ENCODE results near the gene RPS6KA3.

RPS6KA3 gene

DNA sequence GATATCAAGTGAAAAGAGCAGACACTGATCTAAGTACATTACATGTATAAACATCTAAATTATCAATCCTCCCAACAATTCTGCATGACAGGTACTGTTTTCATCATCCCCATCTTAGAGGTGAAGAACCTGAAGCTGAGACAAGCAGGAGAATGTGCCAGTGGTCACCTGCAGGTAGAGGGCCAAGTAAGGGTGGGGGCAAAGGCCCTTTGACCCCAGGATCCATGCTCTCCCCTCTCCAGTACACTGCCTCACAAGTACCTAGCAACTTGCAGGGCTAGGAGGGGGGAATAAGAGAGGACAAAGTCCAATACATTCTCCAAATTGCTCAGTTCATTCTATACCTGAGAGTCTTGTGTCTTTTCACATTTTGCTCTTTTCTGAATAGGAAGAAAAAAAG is 141.7 kb downstream of the RPS6KA3 start:
- no peak overlapping the region for H3K4me3 Mint-ChIP-seq

DNA sequence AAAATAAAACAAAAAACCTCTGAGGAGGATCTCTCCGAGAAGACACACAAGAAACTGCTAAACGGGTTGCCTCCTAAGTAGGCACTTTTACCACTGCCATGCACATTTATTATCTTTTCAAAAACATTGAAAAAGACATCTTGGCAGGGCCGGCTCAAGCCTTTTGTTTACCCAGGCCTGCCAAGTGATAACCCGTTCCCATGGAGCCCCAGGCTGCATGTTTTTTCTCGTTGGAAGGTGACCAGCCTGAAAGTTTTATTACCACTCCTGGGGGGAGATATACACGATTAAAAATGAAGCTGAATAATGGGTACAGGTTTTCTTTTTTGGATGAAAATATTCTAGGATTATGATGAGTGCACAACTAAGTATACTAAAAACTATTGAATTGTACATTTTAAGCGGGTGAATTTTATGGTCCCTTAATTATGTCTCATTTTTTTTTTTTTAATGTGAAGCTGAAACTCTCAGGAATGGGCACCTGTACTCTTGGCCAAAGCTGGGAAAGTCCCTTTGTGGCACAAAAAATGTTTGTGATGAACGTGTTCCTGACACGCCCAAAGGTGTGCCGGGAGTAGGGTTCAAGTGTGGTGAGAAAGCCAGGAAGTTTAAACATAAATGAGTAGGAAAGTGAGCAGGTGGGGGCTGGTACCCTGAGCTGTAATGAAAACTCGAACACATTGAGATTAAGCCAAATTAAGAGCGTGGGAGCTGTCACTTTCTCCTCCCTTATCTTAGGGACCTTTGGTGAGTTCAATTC is 148.5 kb downstream of the RPS6KA3 start:
- peaks cover 26% of the 10 kb centered on the region for H3K27me3 Mint-ChIP-seq
- H3K27ac Mint-ChIP-seq, result no peak overlapping the region
- H3K4me1 Mint-ChIP-seq, result no peaks in the 10 kb centered on the region
- H3K9me3 Mint-ChIP-seq, result no peaks in the 10 kb centered on the region
- no peak overlapping the region for H3K4me3 Mint-ChIP-seq
- no peaks in the 10 kb centered on the region for H3K36me3 Mint-ChIP-seq
- ATAC-seq, result no peak

More for the DNA sequence above, 141.7 kb downstream of the RPS6KA3 start:
- Mint-ChIP-seq H3K27ac (no peak overlapping the region), H3K4me1 (no peaks in the 10 kb centered on the region), H3K36me3 (no peaks in the 10 kb centered on the region), H3K9me3 (no peaks in the 10 kb centered on the region), H3K27me3 (no peaks in the 10 kb centered on the region)
- no peak for ATAC-seq

DNA sequence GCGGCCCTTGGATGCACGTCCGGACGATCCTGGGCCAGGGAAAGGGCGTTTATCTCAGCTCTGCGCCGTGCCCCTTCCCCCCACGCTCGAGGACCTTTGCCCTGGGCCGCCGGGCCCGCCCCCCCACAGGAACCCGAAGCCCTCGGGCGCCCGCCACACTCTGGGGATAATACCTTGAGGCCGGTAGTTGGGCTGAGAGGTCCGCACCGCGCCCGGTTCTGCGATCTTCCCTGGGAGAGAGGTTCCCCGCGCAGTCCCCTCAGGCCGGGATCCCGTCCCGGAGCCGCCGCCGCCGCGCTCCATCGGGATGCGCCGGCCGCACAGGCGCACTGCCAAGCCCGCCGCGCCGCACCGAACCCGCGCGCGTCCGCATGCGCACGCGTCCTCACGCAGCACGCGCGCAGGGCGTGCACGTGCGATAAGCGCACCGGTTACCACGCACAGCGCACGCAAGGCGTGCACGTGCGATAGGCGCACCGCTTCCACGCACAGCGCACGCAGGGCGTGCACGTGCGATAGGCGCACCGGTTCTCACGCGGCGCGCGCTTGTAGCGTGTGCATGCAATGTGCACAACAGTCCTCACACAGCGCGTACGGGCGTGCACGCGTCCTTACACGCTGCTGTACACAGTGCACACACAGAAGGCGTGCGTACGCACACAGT is 150.0 kb downstream of the RPS6KA3 start, which contains the start of gene MAP7D2:
MAP7D2 (minus strand) TSS at position 331 of the 664 bp plus-strand sequence; CDS start at position 303, 28 bp downstream.
- H3K36me3 Mint-ChIP-seq, result no peaks in the 10 kb centered on the region
- H3K4me1 Mint-ChIP-seq, result no peaks in the 10 kb centered on the region
- H3K27me3 Mint-ChIP-seq, result peaks cover 26% of the 10 kb centered on the region
- no peak within 1 kb of the TSS for H3K4me3 Mint-ChIP-seq
- H3K27ac Mint-ChIP-seq, result no peak within 1 kb of the TSS
- ATAC-seq, result no peak
- H3K9me3 Mint-ChIP-seq, result no peaks in the 10 kb centered on the region

DNA sequence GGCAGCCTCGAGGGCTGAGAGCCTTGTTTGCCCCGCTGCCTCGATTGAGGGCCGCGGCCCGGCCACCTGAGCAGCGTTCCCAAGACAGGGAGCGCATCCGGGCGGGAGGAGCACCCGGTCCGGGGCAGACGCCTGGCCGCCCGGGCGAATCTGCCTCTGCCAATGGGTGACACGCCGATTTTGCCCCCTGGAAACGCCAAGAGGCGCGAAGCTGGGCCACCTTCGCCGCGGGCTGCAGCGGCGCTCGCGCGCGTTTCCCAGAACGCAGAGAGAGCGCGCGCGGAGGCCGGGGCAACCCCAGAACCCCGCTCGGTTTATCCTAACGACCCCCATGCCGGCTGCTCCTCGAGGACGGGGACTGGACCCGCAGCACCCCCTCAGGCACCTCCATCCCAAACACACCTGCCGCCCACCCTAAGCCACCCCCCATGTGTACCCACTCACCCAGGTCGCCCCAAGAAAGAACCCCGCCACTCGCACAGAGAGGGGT is 150.6 kb downstream of the RPS6KA3 start:
- no peak overlapping the region for H3K27ac Mint-ChIP-seq
- H3K27me3 Mint-ChIP-seq, result peaks cover 26% of the 10 kb centered on the region
- no peak for ATAC-seq
- H3K9me3 Mint-ChIP-seq, result no peaks in the 10 kb centered on the region
- H3K4me1 Mint-ChIP-seq, result no peaks in the 10 kb centered on the region
- no peak overlapping the region for H3K4me3 Mint-ChIP-seq
- no peaks in the 10 kb centered on the region for H3K36me3 Mint-ChIP-seq

DNA sequence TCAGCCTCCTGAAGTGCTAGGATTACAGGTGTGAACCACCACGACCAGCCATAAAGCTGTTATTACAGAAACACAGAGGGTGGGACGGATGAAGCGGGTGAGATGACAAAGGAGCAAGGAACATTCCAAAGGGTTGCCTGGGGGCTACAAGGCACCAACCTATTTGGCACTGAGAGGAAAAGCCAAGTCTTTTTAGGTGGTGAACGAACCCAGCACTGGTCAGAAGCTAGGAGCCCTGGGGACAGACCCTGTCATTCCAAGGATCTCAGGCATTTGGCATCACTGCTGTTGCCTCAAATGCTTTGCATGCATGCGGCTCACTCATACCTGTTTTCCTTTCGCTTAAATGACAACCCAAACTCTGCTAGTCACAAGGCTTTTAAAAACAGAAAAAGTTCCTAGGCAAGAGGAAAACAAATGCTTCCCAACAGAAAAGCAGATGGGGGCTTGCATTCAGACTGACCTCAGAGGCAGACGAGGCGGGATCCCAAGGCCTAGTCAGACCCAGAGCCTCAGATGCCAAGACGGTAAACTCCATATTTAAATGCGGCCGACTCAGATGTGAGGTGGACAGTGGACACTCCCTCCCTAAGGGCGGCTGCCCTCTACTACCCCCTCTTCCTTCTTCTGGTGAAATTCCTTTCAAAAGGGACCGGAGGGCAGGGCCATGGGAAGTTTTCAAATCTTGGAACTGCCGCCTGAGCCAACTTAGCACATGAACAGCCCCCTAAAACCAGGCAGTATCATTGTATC is 154.5 kb downstream of the RPS6KA3 start:
- no peaks in the 10 kb centered on the region for H3K36me3 Mint-ChIP-seq
- H3K27me3 Mint-ChIP-seq, result peaks cover 26% of the 10 kb centered on the region
- H3K4me3 Mint-ChIP-seq, result no peak overlapping the region
- H3K27ac Mint-ChIP-seq, result no peak overlapping the region
- no peaks in the 10 kb centered on the region for H3K9me3 Mint-ChIP-seq
- H3K4me1 Mint-ChIP-seq, result no peaks in the 10 kb centered on the region
- no peak for ATAC-seq

DNA sequence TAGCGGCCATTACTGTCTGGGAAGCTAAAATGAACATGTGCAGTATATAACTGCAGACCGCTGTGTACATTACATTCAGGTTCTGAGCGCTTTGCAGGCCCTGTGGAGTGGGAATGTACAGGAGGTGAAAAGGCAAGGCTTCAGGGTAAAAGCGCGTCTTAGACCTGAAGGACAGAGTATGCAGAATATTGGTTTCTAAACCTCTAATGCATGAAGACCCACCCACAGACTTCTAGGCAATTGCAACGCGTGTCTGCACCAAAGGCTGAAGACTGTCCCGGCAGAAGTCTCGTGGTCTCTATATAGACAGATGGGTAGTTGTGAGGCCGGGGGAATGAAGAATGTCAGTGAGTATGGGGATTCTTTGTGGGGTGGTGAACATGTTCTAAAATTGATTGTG is 155.4 kb downstream of the RPS6KA3 start:
- Mint-ChIP-seq H3K9me3 (no peaks in the 10 kb centered on the region), H3K36me3 (no peaks in the 10 kb centered on the region), H3K4me3 (no peak overlapping the region), H3K27me3 (peaks cover 26% of the 10 kb centered on the region), H3K4me1 (no peaks in the 10 kb centered on the region), H3K27ac (no peak overlapping the region)
- no peak for ATAC-seq

DNA sequence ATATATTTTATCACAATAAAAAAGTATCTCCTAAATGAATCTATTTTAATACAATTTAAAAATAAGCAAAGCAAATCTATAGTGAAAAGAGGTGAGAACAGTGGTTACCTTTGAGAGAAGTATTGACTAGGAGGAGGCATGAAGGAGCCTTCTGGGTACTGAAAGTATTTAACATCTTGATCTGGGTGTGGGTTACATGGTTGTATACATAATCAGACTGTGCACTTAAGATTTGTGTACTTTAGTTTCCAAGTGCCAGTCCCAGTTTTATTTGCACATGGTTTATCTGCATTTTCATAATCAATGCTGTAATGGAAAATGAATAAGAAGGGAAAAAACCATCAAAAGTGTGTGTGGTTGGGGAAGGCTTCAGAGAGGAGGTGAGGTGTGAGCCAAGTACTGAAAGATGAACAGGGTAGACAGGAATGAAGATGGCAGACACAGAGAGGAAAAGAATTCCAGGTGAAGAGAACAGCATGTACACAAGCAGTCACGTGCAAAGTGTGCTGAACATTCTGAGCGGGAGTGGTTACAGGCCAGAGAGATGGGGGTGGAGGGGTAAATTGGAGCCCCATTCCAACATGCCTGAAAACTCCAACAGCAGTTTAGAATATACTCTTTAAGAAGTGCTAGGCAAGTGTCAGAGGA is 164.7 kb downstream of the RPS6KA3 start:
- Mint-ChIP-seq H3K27ac (no peak overlapping the region), H3K9me3 (no peaks in the 10 kb centered on the region), H3K4me1 (no peaks in the 10 kb centered on the region), H3K36me3 (no peaks in the 10 kb centered on the region), H3K27me3 (no peaks in the 10 kb centered on the region), H3K4me3 (no peak overlapping the region)
- no peak for ATAC-seq
